HG02870 (cell line): ENCODE results near the gene TMC8.

Experiments used
- ATAC-seq: cut with Tn5 transposase; IDR thresholded peaks from one replicate; pipeline ENCODE4 v1.9.1; 2021; ENCODE audit warnings: mild to moderate bottlenecking, moderate library complexity; ENCODE audit not compliant: unreplicated experiment

TMC8 gene

DNA sequence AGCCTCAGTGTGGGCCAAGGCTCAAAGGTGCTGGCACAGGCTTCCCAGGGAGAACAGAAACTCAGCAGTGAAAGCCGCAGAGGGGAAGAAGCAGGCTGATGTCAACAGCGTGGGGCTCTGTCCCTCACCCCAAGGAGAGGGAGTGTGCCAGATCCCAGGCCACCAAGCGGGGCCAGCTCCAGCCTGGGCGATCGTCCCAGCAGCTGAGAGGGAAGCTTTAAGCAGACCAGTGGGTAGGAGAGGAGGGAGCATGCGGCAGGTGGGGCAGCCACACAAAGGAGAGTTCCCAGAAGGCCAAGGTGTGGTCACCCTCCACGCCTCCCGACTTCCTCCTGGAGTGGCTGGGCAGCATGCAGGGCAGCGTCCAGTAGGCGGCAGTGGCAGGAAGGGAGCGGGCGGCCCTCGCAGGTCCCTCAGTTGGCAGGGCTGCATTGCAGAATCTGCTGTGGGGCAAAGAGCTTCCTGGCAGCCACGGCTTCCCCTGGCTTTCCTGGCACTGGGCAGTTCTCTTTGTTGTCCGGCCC is 43.8 kb downstream of the TMC8 start:
- no peak for ATAC-seq

DNA sequence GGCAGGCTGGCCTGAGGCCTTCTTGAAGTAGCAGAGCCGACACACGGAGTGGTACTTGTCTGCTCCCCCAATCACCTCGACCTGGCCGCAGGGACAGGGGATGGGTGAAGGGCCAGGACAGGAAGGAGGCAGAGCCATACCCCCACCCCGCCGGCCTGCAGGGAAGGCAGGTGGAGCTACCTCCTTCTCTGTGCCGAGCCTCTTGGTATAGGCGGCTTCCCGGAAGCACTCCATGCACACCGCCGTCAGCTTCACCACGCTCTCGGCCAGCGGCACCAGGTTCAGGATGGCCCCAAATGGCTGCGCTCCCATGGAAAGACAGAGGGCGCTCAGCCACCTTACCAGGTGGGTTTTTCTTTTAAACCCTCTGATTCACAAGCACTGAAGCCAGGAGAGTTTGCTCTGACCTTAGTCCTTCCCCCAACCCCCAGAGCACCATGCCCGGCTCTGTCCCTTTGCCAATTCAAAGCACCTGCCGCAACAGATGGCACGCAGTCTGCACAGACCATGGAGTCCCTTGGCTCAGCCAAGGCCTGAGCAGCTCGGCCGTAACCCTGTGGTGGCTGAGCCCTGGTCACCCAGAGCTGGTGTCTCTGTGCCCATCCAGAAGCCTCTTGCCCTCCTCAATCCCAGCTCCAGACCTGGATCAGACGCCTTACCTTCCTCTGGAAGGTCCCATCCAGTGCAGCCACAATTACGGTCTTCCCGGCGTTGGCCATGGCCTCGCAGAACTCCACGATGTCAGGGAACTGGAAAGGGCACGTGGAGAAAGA is 44.5 kb downstream of the TMC8 start:
- ATAC-seq, result no peak

- ATAC-seq, result no peak
Measured at GRCh38 chr17:78175643-78175981, 45.0 kb downstream of the TMC8 start.

- ATAC-seq, result no peak
Measured at GRCh38 chr17:78176548-78177025, 46.0 kb downstream of the TMC8 start.

DNA sequence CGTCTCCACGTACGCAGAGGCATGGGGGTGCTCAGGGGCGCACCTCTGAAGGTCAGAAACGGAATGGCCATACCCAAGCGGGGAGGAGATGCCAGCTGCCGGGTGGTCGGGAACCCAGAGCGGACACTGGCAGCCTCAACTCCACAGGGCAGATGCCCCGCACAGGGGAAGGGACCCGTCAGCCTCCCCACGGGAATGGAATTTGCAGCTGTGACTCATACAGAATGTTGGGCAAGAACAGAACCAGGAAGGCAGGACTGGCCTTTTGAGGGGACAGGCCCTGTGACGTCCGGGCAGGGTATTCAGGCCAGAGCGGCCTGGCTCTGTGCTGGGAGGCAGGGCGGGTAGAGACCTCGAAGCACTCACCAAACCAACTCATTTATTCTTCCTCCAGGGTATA is 48.8 kb downstream of the TMC8 start:
- no peak for ATAC-seq

GRCh38 chr17:78180083-78180482 is 49.5 kb downstream of the TMC8 start:
- no peak for ATAC-seq

- ATAC-seq, result no peak
Measured at GRCh38 chr17:78180508-78180907, 49.9 kb downstream of the TMC8 start.

DNA sequence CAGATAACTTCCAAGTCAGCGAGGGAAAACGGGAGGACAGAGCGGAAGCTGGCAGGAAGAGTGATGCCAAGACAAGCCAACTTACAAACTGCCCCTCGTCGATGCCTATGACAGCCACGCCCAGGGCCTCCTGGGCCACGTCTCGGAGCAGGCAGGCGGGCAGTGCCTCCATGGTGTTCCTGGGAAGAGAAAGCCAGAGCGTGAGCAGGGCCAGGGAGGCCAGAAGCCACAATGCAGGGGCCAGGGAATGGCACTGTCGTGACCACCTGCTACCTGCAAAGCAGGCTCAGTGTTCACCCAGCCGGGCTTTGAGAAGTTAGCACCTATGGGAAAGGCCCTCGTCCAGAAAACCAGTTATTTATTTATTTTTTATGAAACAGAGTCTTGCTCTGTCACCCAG is 51.9 kb downstream of the TMC8 start:
- no peak for ATAC-seq

GRCh38 chr17:78183916-78184315 is 53.3 kb downstream of the TMC8 start:
- no peak for ATAC-seq

- ATAC-seq, result no peak
Measured at GRCh38 chr17:78184351-78184750, 53.8 kb downstream of the TMC8 start.

DNA sequence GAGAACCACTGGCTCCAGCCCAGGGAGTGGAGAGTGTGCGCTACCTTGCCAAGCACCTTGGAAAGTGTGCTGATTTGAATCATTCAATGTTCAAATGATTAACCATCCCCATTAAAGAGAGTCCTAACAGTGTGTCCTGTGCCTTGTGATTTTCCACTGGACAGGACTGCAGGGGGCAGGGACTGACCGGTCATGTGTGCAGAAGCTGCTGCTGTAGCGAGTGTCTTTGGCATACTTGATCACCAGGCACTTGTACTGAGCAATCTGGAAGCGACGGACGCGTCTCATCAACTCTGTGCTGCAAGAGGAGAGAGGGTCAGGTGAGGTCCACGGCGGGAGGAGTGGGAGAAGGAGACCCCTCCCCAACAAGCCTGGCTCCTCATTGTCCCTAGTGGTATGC is 54.3 kb downstream of the TMC8 start:
- ATAC-seq, result no peak

DNA sequence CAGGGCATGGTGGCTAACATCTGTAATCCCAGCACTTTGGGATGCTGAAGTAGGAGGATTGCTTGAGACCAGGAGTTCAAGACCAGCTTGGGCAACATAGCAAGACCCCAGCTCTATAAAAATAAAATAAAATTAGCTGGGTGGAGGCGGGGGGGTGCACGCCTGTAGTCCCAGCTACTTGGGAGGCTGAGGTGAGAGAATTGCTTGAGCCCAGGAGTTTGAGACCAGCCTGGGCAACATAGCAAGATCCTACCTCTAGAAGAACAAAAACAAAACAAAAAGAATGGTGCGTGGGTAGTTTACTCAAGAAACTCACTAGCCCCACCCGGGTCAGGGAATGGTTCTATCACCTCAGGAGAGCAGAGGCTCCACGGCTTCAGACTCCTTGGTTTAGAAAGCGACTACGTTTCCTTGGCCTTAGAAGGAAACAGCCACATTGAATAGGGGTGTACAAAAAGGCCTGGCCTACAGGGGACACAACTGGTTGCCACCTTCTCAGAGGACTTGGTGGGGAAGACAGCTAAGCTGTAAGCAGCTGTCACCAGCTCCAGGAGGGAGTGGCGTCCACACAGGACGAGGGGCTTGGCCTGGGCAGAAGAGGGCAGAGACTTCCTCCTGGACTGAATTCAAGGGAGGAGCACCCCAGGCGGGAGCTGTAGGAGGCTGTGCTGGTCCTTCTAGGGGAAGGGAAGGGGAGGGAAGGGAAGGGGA is 55.6 kb downstream of the TMC8 start:
- no peak for ATAC-seq

DNA sequence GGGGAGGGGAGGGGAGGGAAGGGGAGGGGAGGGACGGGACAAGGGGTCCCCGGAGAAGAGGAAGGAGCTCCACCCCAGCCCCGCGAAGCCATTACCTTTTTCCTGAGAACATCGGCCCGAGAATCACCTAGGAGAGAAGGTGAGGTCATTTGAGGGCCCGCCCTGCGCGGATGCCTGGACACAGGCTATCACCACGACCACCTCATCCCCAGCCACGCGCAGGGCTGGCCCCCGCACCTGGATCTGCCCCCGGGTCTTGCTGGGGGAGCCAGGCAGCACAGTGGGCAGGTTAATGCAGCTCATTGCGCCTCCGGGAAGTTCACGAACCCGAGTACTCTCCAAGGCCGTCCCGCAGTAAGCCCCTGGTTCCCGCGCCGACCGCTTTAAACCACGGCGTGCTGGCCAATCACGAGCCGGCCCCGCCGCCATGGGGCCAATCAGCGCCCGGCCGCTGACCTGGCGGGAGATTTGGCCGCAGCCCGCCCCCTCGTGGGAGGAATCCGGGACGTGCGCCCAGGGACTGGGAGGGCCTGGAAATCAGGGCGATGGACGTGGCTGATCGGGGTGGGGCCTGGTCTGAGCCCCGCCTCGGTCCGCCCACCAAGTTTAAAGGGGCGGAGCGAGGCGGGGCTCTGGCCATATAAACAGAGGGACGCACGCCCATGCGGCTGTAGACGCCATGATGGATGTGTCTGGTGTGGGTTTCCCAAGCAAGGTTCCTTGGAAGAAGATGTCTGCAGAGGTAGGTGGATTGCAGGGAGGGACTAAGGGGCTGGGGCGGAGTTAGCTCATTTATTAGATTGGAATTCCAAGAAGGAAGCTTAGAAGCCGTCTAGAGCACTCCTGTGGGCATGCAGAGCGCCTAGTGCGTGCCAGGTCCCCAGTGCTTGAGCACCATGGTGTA is 56.4 kb downstream of the TMC8 start, which contains the start of the genes AFMID and TK1:
Gene AFMID, plus strand, starts transcription at position 671 of the 904 bp plus-strand sequence. Its CDS starts 9 bp downstream, at position 680.
Gene TK1, minus strand, starts transcription at position 361 of the 904 bp plus-strand sequence. Its CDS starts 58 bp downstream, at position 303.
- peak; percentile 93 for ATAC-seq
